Measurements from ENCODE around the gene ROM1.
"Not testable (repeated sequence)": the region's sequence is repeated elsewhere in the genome, so short reads cannot be mapped to it uniquely, and the experiment has no call there.

The ROM1 gene

DNA sequence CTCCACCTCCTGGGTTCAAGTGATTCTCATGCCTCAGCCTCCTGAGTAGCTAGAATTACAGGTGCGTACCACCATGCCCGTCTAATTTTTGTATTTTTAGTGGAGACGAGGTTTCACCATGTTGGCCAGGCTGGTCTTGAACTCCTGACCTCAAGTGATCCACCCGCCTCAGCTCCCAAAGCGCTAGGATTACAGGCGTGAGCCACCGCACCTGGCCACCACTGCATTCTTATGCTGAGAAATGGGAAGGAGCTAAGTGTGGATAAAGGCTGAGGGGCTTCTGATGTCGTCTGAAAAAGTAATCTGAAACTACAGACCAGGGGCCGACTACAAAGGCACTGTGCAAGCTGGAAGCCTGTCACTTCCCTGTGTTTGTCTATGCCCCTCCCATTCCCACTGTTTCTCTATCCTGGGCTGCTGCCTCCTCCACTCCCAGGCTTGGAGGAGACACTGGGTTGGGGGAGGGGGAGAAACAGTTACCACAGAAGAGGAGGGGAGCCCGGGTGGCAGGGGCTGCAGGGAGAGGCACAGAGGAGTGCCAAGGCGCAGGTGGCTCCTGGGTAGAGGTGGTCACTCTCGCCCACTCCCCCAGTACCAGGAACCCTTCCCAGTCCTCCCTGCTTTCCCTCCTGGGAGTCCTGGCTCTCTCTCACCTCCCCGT, 8.5 kb upstream of the ROM1 start:
- no peak for DNase-seq (ENCODE audit: low read depth in 1 of 2, low spot score in 1 of 2)
- TF ChIP-seq JUND (IDR thresholded peaks at IDR 0.05; ENCODE audit: low read depth) = no peak
- in situ Hi-C loops (cut with HindIII; ENCODE audit: low pct_unique_long_range_greater_than_20kb, low sequenced_read_pairs) = no loop called here

DNA sequence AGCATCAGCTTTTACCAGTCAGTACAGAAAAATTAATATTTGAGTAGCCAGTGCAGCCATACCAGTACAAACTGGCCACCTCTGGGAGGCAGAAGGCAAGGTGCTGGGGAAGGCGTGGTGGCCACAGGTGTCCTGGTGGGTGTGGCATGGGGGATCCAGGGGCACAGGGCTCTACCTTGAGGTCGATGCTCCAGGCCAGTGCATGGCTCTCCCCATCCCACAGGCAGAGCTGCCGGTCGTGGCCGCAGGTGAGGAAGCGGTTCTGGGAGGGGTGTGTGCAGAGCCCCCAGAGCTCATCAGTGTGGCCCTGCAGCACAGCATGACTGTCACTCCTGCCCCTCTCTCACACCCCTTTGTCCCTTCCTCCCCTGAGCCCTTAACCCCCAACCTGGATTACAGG, 7.6 kb upstream of the ROM1 start:
- TF ChIP-seq JUND (IDR thresholded peaks at IDR 0.05; ENCODE audit: low read depth) = no peak
- no peak for DNase-seq (ENCODE audit: low read depth in 1 of 2, low spot score in 1 of 2)
- in situ Hi-C loops (cut with HindIII; ENCODE audit: low pct_unique_long_range_greater_than_20kb, low sequenced_read_pairs) = no loop called here

DNA sequence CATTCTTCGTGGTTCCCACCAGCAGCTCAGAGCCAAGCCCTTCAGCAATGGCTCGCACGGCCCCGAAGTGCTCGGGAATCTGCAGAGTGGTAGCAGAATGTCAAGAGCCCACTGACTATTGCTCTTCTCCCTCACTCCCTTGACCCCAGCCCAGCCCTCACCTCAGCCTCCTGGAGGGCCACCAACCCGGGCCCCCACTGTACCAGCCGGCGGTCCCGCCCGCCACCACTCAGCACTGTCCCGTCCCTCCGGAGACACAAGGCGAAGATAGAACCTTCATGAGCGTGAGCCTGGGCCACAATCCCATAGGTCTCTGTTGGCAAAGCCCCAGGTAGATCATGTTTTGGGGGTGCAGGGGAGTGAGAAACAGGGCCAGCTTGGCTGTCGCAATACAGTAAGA, 7.2 kb upstream of the ROM1 start:
- in situ Hi-C loops (cut with HindIII; ENCODE audit: low pct_unique_long_range_greater_than_20kb, low sequenced_read_pairs) = no loop called here
- DNase-seq (ENCODE audit: low read depth in 1 of 2, low spot score in 1 of 2) = no peak
- no peak for TF ChIP-seq JUND (IDR thresholded peaks at IDR 0.05; ENCODE audit: low read depth)

DNA sequence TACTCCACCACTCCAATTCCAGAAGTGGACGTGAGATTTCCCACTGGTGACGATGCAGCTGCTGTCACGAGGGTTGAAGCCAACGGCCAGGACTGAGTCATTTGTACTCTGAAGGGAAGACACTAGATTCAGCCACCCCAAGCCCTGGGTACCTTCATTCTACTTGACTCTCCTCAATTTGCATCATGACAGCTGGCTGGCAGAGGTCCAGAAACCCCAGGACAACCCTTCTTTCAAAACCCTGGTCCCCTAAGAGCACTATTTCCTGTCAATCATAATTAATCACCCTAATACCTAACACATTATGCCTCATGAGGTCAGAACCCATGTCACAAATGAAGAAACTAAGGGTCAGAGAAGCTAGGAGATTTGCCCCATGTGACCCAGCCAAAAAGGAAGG, 5.3 kb upstream of the ROM1 start:
- in situ Hi-C loops (cut with HindIII; ENCODE audit: low pct_unique_long_range_greater_than_20kb, low sequenced_read_pairs) = no loop called here
- DNase-seq (ENCODE audit: low read depth in 1 of 2, low spot score in 1 of 2) = no peak
- no peak for TF ChIP-seq JUND (IDR thresholded peaks at IDR 0.05; ENCODE audit: low read depth)

DNA sequence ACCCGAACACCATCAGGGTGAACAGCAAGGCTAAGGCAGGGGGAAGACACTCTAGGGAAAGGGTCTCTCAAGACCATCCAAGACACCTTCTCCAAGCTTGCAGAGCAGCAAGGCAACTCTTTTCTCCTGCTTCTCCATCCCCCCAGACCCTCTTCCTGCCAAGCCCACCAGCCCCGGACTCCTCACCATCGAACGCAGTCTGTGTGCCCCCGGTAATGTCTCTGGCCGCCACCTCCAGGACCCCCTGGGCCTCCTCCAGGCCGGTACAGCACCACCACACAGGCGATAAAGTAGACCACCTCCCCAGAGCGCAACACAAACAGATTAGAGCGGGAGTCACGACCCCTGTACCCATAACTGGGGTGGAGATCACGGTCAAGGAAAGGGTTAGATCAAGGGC, 4.3 kb upstream of the ROM1 start:
- in situ Hi-C loops (cut with HindIII; ENCODE audit: low pct_unique_long_range_greater_than_20kb, low sequenced_read_pairs) = no loop called here
- DNase-seq (ENCODE audit: low read depth in 1 of 2, low spot score in 1 of 2) = no peak
- no peak for TF ChIP-seq JUND (IDR thresholded peaks at IDR 0.05; ENCODE audit: low read depth)

DNA sequence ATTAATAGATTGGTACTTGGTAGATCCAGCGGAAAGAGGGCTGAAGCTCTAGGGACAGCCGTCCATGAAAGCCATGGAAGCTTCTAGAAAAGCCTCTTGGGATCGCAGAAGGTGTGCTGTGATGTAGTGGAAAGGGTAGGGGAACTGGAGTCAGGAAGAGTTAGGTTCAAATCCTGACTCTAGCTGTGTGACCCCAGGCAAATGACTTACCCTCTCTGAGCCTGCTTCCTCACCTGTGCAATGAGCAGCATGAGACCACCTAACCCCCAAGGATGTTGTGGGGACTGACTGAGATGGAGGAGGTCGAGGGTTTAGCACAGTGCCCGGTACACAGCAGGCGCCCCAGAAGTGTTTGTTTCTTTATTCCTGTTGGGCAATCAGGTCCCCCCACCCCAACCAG, 2.7 kb upstream of the ROM1 start:
- no peak for DNase-seq (ENCODE audit: low read depth in 1 of 2, low spot score in 1 of 2)
- in situ Hi-C loops (cut with HindIII; ENCODE audit: low pct_unique_long_range_greater_than_20kb, low sequenced_read_pairs) = no loop called here

DNA sequence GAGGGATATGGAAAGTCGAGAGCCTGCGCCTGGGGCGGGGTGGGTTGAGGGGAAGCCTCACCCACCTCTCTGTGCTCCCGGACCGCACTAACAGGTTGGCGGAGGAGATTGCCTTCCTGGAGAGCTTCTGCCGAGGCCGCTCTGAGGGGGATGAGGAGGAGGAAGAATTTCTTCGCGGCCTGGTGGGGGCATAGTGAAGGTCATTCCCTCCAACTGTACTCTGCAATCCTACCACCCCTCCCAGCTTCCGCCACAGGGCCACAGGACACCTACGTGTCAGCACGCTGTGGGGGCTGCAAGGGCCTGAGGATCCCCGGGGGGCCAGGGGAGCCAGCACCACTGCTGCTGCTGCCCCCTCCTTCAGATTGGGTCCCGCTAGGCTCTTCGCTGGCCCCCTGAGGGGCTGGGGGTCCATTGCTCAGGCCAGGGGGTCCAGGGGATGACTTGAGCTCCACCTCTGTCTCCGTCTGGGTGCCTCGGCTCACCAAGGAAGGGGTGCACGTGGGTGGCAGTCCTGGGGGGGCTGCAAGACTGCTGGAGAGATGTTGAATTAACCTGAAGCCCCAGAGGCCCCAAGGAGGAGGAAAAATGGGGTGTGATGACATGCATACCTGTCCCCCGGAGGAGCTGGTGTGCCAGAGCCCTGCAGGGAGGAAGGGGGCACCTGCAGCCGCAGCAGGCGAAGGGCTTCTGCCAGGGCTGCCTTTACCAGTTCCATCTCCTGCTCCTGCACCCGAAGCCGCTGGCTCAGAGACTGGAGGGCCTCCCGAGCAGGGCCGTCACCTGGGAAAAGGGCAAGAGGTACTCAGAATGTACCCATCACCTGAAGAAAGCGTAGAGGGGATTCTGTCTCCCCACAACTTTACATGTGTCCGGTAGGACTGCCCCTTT, 2.0 kb upstream of the ROM1 start:
- no peak for DNase-seq (ENCODE audit: low read depth in 1 of 2, low spot score in 1 of 2)
- no peak for TF ChIP-seq JUND (IDR thresholded peaks at IDR 0.05; ENCODE audit: low read depth)
- in situ Hi-C loops (cut with HindIII; ENCODE audit: low pct_unique_long_range_greater_than_20kb, low sequenced_read_pairs) = no loop called here

More for the DNA sequence above, 2.7 kb upstream of the ROM1 start:
- TF ChIP-seq JUND (IDR thresholded peaks at IDR 0.05; ENCODE audit: low read depth) = no peak

DNA sequence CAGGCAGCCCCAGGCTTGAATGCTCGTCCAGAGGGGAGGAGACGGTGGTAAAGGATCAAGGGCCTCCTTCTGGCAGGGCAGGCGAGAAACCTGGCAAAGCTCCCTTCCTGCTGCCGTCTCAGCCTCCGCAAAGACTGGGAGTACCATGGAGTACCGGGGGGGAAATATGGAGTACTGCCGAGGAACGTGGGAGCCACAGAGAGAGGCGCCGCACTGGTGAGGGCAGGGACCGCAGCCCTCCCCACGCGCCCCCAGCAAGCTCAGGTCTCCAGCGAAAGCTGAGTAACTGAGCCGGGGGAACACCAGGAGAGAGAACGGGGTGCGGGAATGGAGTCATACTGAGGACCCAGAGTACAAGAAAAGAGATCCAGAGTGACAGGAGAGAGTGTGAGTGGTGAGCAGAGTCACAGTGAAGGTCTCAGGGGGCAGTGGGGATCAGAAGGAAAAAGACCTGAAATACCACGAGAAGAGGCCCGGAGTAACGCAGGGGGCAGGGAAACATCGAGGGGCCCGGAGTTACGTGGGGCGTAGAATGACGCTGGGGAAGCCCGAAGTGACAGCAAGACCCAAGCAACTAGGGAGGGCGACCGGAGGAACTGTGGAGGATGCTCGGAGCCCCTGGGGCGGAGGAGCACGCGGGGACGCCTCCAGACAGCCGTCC, 1.2 kb upstream of the ROM1 start:
- in situ Hi-C loops (cut with HindIII; ENCODE audit: low pct_unique_long_range_greater_than_20kb, low sequenced_read_pairs) = no loop called here
- peak; percentile 58 to 70 for DNase-seq (ENCODE audit: low read depth in 1 of 2, low spot score in 1 of 2)
- TF ChIP-seq JUND (IDR thresholded peaks at IDR 0.05; ENCODE audit: low read depth) = no peak

DNA sequence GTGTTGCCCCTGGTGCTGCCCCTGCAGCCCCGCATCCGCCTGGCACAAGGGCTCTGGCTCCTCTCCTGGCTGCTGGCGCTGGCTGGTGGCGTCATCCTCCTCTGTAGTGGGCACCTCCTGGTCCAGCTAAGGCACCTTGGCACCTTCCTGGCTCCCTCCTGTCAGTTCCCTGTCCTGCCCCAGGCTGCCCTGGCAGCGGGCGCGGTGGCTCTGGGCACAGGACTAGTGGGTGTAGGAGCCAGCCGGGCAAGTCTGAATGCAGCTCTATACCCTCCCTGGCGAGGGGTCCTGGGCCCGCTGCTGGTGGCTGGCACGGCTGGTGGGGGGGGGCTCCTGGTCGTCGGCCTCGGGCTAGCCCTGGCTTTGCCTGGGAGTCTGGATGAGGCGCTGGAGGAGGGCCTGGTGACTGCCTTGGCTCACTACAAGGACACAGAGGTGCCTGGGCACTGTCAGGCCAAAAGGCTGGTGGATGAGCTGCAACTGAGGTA, 278 bp downstream of the ROM1 start:
- peak in 1 of 2 experiments; percentile 60 for DNase-seq (ENCODE audit: low read depth in 1 of 2, low spot score in 1 of 2)
- TF ChIP-seq JUND (IDR thresholded peaks at IDR 0.05; ENCODE audit: low read depth) = no peak
- in situ Hi-C loops (cut with HindIII; ENCODE audit: low pct_unique_long_range_greater_than_20kb, low sequenced_read_pairs) = no loop called here

DNA sequence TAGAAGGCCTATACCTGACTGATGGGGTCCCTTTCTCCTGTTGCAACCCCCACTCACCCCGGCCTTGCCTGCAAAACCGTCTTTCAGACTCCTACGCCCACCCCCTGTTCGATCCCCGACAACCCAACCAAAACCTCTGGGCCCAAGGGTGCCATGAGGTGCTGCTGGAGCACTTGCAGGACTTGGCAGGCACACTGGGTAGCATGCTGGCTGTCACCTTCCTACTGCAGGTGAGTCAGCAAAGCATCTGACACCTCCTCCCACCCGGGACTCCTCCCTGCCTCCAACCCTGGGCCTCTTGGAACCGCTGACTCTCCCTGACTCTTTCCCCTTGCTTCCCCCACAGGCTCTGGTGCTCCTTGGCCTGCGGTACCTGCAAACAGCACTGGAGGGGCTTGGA, 1.2 kb downstream of the ROM1 start:
- DNase-seq (ENCODE audit: low read depth in 1 of 2, low spot score in 1 of 2) = peak in 1 of 2 experiments; percentile 79
- in situ Hi-C loops (cut with HindIII; ENCODE audit: low pct_unique_long_range_greater_than_20kb, low sequenced_read_pairs) = no loop called here
- no peak for TF ChIP-seq JUND (IDR thresholded peaks at IDR 0.05; ENCODE audit: low read depth)

DNA sequence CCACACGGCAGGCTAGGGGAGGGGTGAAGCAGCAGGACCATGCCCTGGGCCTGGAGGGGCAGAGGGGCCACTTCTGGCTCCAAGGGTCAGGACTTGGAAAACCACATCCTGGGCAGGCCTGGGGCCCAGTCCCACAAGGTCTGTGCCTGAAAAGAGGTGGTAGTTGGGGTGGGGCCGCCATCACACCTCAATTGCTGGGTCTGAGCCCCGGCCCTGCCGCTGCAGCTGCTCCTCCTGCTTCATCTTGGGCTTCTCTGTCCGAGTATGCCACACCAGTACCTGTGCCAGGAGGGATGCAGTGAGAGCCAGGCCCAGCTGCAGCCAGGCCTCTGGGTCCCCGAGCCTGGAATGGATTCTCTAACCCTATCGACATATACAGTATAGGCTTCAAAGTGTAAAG, 2.5 kb downstream of the ROM1 start:
- in situ Hi-C loops (cut with HindIII; ENCODE audit: low pct_unique_long_range_greater_than_20kb, low sequenced_read_pairs) = no loop called here

DNA sequence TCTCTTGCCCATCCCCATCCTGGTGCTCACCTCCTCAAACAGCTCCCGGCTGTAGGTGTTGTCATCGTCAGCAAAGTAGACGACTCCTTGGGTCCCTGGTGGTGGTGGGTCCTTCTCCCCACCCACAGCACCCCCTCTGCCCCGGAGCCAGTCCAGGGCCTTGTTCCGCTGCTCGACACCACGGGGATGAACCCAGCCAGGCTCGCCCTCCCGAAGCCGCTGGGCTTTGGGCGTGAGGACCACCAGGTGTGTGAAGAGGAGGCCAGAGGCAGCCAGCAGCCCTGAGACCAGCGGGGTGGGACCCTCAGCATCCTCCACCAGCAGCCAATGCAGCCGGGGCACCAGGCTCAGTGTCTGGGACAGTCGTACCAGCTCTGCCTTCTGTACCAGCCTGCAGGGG, 3.9 kb downstream of the ROM1 start:
- DNase-seq (ENCODE audit: low read depth in 1 of 2, low spot score in 1 of 2); in situ Hi-C loops (cut with HindIII; ENCODE audit: low pct_unique_long_range_greater_than_20kb, low sequenced_read_pairs): not testable (repeated sequence)

More for the DNA sequence above, 2.5 kb downstream of the ROM1 start:
- no peak for DNase-seq (ENCODE audit: low read depth in 1 of 2, low spot score in 1 of 2)
- TF ChIP-seq JUND (IDR thresholded peaks at IDR 0.05; ENCODE audit: low read depth) = no peak
